DMS79 (cell line): ENCODE results near the gene TTYH3.
"Not testable (repeated sequence)": the region's sequence is repeated elsewhere in the genome, so short reads cannot be mapped to it uniquely, and the experiment has no call there.

Experiments used
- DNase-seq: peaks from one replicate; lab custom pipeline; 2025; lab: John Stamatoyannopoulos, UW

TTYH3 gene

GRCh38 chr7:2665359-2665791, 33.6 kb downstream of the TTYH3 start:
- DNase-seq = no peak

- no peak for DNase-seq
These were observed 34.4 kb downstream of the TTYH3 start for GRCh38 chr7:2666155-2666554.

DNA sequence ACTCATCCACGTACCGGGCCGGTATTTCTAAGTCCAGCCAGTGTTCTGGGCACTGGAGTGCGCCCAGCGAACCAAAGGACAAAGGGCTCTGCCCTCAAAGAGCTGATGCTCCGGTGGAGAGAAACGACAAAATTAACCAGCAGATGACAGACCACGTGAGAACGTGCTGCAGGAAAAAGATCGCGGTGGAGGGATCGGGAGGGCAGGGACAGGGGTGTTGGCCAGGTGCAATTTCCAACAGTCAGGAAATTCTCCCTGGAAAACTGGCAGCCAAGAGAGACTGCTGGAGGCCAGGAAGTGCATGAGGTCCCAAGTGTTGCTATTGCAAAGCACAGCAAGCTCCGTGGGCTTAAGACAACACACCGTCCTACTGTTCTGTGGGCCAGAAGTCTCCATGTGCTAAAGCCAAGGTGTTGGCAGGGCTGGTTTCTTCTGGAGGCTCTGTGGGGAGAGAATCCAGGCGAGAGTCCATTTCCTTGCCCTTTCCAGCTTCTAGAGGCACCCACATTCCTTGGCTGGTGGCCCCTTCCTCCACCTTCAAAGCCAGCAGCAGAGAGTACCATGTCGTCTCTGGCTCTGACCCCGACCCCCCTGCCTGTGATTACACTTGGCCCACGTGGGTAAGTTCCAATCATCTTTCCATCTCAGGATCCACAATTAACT, 34.9 kb downstream of the TTYH3 start:
- no peak for DNase-seq

DNA sequence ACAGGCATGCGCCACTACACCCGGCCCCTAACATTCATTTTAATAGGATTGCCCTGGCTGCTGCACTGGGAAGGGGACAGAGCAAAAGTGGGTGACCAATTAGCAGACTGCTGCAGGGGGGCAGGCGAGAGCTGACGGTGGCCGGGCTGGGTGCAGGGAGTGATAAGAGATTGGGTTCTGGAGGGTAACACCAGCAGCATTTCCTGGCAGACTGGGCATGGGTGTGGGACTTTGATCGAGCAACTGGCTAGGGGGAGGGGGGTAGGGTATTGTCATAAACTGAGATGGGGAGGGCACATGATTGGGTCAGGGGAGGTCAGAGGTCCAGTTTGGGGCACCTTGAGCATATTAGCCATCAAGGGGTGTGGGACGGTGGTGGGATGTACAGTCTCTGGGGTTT, 36.1 kb downstream of the TTYH3 start:
- no peak for DNase-seq

DNA sequence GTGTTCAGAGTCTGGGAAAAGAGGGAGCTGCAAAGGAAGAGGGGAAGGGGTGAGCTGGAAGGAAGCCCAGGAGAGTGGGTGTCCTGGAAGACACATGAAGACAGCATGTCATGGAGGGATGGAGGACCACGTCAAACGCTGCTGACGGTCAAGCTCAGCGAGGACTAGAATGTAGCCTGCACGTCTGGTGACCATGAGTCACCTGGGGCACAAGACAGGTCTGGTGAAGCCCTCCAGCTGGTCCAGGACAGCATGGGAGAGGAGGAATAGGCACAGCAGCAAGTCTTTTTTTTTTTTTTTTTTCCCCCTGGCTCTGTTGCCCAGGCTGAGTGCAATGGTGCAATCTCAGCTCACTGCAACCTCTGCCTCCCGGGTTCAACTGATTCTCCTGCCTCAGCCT, 36.6 kb downstream of the TTYH3 start:
- no peak for DNase-seq

DNA sequence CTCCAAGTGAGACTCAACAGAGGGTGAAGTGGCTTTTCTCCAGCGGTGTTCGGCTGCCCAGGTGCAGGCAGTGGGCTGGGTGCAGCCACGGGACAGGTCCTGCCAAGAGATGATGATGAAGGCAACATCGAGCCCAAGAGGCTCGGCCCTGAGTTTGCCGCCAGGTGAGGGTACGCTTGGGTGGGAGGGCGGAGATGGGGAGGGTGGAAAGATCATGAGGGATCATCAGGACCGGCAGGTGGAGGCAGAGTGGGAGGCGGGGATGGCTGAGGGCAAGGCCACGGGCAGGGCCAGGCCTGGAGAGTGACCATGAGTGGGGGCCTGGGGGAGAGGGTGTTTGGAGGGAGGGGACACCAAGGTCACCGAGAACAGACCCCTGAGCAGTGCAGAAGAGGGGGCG, 38.4 kb downstream of the TTYH3 start:
- no peak for DNase-seq

DNA sequence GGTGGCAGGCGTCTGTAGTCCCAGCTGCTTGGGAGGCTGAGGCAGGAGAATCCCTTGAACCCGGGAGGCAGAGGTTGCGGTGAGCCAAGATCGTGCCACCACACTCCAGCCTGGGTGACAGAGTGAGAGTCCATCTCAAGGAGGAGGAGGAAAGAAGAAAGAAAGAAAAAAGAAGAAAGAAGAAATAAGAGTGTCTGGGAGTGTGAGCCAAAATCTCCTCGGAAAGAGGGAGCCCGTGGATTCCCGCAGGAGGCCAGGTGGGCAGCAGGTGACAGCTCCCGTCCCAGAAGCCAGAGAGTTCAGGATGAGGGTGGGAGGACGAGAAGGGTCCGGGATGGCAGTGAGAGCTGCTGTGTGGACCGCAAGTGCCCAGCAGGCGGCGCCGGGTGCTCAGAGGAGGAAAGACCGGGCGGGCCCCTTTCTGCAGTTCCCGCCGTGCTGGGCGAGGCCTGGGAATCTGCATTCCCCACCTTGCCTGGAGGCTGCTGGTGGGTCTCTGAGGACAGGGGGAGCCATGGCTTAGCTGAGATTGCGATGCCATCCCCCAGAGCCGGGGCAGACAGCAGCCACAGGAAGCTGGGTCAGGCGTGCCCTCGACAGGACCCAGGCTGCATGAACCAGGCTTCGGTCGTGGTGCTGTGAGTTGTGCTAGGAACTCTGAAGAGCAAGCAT, 39.1 kb downstream of the TTYH3 start:
- DNase-seq = no peak

DNA sequence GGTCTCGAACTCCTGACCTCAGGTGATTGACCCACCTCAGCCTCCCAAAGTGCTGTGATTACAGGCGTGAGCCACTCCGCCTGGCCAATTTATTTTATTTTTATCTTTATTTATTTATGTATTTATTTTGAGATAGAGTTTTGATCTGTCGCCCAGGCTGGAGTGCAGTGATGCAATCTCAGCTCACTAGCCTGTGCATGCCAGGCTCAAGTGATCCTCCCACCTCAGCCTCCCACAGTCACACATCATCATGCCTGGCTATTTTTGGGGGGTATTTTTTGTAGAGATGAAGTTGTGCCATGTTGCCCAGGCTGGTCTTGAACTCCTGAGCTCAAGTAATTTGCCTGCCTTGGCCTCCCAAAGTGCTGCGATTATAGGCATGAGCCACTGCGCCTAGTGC, 41.4 kb downstream of the TTYH3 start:
- not testable (repeated sequence) for DNase-seq

DNA sequence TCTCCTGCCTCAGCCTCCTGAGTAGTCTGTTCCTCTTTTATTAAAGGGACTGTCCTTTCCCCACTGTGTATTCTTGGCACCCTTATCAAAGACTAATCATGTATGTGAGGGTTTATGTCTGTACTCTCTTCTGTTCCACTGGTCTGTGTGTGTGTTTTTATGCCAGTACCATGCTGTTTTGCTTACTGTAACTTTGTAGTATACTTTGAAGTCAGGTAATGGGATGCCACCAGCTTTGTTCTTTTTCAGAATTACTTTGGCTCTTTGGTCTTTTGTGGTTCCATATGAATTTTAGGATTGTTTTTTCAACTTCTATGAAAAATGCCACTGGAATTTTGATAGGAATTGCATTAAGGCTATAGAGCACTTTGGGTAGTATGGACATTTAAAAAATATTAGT, 42.1 kb downstream of the TTYH3 start:
- no peak for DNase-seq

DNA sequence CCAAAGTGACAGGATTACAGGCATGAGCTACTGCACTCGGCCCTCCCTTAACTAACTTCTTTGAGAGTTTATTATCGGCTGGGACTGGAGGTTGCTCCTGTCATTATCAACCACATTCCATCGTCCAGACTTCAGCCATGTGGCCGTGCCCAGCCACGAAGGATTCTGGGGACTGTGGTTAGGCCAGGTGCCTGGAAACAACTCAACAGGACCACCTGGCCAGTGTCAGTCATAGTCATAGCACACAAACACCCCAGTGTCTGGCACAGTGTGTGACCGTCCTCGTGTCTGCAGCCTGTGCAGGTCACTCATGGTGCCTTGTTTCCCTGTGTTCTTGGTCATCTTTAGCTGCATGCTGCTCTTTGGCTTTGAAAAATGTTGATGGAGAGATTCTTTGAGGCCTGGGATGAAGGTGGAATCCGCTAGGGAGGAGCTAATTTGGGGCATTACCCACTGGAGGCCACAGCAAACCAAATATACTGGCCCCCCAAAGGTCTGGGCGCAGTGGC, 43.5 kb downstream of the TTYH3 start:
- DNase-seq = no peak

GRCh38 chr7:2676576-2676975, 44.8 kb downstream of the TTYH3 start:
- not testable (repeated sequence) for DNase-seq

- DNase-seq = not testable (repeated sequence)
These were observed 46.7 kb downstream of the TTYH3 start for GRCh38 chr7:2678454-2678853.

DNA sequence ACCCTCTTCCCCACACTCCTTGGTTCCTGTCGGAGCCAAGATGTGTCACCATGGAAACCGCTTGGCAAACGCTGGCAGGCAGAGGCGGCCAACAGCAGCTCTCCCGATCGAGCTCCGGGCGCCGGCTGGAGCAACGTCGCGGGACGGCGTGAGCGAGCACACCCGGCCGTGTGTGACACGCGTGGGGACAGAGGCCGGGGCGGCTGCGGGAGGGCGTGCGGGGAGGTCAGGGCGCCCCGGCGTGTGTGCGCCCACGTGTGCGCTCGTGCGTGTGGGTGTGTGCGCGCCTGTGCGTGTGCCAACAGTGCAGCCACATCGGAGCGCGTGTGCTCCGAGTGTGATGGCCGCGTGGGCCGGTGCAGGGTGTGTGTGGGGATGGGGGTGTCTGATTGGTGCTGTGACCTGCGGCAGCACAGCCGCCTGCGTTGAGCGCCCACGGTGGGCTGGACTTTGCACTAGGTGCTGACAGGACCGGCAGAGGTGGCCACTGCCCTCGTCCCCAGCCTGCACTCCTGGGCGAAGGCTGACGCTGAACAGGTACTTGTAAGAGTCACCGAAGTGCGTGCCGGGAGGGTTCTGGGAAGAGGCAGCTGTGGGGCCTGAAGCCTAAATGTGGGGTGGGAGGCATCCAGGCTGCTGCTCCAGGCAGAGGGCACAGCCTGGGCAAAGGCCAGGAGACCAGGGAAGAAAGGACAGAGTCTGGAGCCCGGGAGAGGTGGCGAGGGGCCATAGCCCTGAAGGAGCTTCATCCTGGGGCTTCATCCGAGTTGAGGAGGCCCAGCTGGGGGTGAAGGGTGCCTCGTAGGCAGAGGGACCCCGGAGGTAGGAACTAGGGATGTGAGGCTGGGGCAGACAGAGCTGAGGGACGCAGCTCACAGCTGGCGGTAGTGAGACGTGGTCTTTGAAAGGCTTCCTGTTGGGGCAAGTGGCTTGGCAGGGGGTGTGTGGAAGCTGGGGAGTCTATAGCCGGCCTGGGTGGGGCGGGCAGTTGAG, 47.6 kb downstream of the TTYH3 start:
- peak; percentile 19 for DNase-seq

GRCh38 chr7:2680256-2680655, 48.5 kb downstream of the TTYH3 start:
- no peak for DNase-seq

DNA sequence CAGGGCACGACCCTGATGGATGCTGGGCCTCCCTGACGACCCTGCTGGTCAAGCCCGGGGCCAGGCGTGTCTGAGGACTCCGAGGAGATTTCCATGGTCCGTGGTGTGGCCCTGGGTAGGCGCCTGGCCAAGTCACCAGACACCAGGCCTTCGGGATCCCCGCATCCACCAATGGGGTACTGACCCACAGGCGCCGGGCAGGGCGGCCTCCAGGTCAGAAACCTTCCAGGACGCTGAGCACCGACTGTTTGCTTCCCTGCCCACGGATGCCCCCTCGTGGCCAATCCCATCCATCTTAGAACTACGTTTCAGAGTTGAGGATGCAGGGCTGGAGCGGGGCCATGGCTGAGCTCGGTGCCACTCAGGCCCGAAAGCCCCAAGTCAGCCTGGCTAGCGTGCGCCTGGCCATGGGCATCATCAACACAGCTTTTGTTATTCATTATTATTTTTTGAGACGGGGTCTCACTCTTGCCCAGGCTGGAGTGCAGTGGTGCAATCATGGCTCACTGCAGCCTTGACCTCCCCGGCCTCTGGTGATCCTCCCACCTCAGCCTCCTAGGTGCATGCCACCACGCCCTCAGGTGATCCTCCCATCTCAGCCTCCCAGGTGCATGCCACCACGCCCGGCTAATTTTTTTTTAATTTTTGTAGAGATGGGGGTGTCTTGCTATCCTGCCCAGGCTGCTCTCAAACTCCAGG, 49.2 kb downstream of the TTYH3 start:
- DNase-seq = no peak

GRCh38 chr7:2681929-2682799, 50.4 kb downstream of the TTYH3 start:
- no peak for DNase-seq

DNA sequence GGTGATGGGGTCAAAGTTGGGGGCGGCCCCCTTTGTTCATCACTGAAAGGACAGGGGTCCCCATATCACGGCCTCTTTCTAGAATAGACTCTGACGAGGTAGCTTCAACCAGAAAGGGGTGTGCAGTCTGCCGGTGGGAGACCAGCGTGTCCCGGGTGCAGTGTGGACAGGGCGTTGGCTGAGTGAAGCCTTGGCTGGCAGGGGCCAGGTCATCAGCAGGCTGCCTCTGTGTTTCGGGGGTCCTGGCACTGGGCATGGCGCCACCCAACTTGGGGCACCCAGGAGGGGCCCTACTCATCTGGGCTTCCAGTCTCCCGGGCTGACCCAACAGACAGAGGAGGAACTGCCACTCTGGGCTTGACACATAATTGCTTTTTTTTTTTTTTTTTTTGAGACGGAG, 52.7 kb downstream of the TTYH3 start:
- DNase-seq = no peak

GRCh38 chr7:2686101-2686500, 54.3 kb downstream of the TTYH3 start:
- DNase-seq = no peak

DNA sequence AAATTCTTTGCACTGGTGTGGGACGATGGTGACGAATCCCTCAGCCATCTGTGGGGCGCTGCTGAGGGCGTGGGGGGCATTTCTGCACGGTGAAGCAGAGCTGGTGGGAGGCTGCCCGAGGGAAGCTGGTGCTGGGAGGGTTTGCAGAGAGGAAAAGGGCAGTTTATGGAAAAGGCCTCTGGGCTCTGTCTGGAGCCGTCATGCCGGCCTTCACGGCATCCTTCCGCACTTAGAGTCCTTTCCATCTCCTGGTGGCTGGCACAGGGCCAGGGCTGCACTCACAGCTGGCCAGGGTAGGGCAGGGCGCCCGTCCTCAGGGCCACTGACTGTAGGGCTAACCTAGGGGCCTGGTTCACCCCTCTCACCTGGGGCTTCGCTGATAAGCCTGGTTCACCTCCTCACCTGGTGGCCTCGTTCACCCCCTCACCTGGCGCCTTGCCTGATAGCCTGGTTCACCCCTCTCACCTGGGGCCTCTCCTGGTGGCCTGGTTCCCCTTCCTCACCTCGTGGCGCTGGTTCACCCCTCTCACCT, 55.6 kb downstream of the TTYH3 start:
- peak; percentile 27 for DNase-seq

DNA sequence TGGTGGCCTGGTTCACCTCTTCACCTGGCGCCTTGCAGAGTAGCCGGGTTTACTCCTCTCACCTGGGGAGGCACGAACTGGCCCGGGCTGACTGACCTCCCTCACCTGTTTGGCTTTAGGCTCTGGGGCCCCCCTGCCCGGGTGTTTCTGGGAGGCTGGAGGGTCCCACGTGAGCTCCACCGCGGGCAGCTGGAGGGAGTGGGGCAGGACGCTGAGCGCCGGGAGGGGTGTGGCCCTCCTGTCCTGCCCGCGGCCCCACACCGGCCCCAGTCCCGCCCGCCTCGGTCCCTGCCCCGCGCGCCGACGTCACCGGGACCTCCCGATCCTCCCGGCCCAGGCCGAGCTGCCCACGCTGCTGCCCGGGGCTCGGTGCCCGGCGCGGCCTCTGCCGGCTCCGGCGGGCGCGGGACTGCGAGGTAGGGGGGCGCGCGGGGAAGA, 56.1 kb downstream of the TTYH3 start, which contains the start of gene AMZ1:
Gene AMZ1 (plus strand): TSS at position 322 of the 438 bp plus-strand sequence. CDS start 12,250 bp downstream, outside the sequence.
- DNase-seq = no peak
